Loucy (cell line): ENCODE results near the gene EXOSC10.

Experiments used
- H2AFZ ChIP-seq: fragments of 200-600 bp; sonication (generic); 2 replicates; pipeline ENCODE4 v1.6.0; 2016; ENCODE audit warnings: antibody characterized with exemption, mild to moderate bottlenecking, low read length, moderate library complexity
- H3F3A ChIP-seq: fragments of 200-600 bp; 2 replicates; pipeline ENCODE4 v1.6.0; 2016; ENCODE audit warnings: antibody characterized with exemption, low read depth, mild to moderate bottlenecking
- H3K27me3 ChIP-seq: fragments of 200-600 bp; sonication (generic); 2 replicates; pipeline ENCODE4 v1.6.1; 2014; ENCODE audit warnings: low read length, mild to moderate bottlenecking; ENCODE audit not compliant: insufficient read depth, poor library complexity, severe bottlenecking
- H3K36me3 ChIP-seq: fragments of 200-600 bp; sonication (generic); 2 replicates; pipeline ENCODE4 v1.6.1; 2016; ENCODE audit warnings: low read length; ENCODE audit not compliant: insufficient read depth
- H3K4me1 ChIP-seq: fragments of 200-600 bp; sonication (generic); 2 replicates; pipeline ENCODE4 v1.5.1; 2014; ENCODE audit warnings: low read length, mild to moderate bottlenecking; ENCODE audit not compliant: insufficient read depth, poor library complexity, severe bottlenecking
- H3K4me2 ChIP-seq: fragments of 200-600 bp; sonication (generic); 2 replicates; pipeline ENCODE4 v1.6.0; 2014; ENCODE audit warnings: antibody characterized with exemption, low read length, low read depth, mild to moderate bottlenecking; ENCODE audit not compliant: poor library complexity, severe bottlenecking
- H3K4me3 ChIP-seq: fragments of 200-600 bp; sonication (generic); 2 replicates; pipeline ENCODE4 v1.5.1; 2014; ENCODE audit warnings: low read length, mild to moderate bottlenecking, mixed read lengths; ENCODE audit not compliant: poor library complexity, severe bottlenecking
- H3K79me2 ChIP-seq: fragments of 200-600 bp; sonication (generic); 2 replicates; pipeline ENCODE4 v1.6.1; 2014; ENCODE audit warnings: low read length; ENCODE audit not compliant: insufficient read depth
- H3K9ac ChIP-seq: fragments of 200-600 bp; sonication (generic); 2 replicates; pipeline ENCODE4 v1.6.0; 2014; ENCODE audit warnings: mild to moderate bottlenecking, low read depth, low read length, moderate library complexity; ENCODE audit not compliant: poor library complexity, severe bottlenecking
- H3K9me2 ChIP-seq: fragments of 200-600 bp; sonication (generic); replicated peaks from 2 replicates; pipeline ENCODE4 v1.6.1; 2016; ENCODE audit warnings: low read depth, low read length, mixed read lengths
- H3K9me3 ChIP-seq: fragments of 200-600 bp; sonication (generic); 2 replicates; pipeline ENCODE4 v1.6.1; 2014; ENCODE audit warnings: mild to moderate bottlenecking, antibody characterized with exemption, low read length, low read depth; ENCODE audit not compliant: insufficient read depth
- H4K20me1 ChIP-seq: fragments of 200-600 bp; sonication (generic); 2 replicates; pipeline ENCODE4 v1.6.0; 2014; ENCODE audit warnings: antibody characterized with exemption, low read length, mild to moderate bottlenecking; ENCODE audit not compliant: insufficient read depth, poor library complexity, severe bottlenecking
- EZH2phosphoT487 ChIP-seq: fragments of 200-600 bp; IDR thresholded peaks from 2 replicates; pipeline ENCODE4 v1.6.1; 2018; ENCODE audit warnings: antibody characterized with exemption, mild to moderate bottlenecking, moderate library complexity, borderline replicate concordance
- TF ChIP-seq, protein P1 (sequence below): fragments of 200-600 bp; sonication (generic); conservative IDR thresholded peaks from 2 replicates; pipeline ENCODE4 v1.5.1; 2014; ENCODE audit warnings: mild to moderate bottlenecking, antibody characterized with exemption, low read length

The EXOSC10 gene

DNA sequence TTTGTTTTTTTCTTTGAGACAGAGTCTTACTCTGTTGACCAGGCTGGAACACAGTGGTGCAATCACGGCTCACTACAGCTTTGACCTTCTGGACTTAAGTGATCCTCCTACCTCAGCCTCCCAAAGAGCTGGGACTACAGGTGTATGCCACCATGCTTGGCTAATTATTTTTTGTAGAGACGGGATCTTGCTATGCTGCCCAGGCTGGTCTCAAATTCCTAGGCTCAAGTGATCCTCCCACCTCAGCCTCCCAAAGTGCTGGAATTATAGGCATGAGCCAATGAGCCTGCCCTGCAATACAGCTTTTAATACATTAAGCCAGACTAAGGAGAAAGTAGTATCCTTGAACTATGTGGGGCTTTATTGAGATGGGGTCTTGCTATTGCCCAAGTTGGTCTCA lies 16.6 kb upstream of the EXOSC10 start:
- Histone ChIP-seq H4K20me1 (no peaks in the 10 kb centered on the region), H3K27me3 (no peaks in the 10 kb centered on the region), H3K36me3 (peaks cover 54% of the 10 kb centered on the region; the same call in 1 of the 2 replicates), H3F3A (no peaks in the 10 kb centered on the region), H3K4me2 (no peak overlapping the region), H2AFZ (no peak overlapping the region), H3K9me2 (no peaks in the 10 kb centered on the region), H3K4me1 (no peaks in the 10 kb centered on the region), H3K9me3 (no peaks in the 10 kb centered on the region), H3K79me2 (no peaks in the 10 kb centered on the region), H3K4me3 (no peak overlapping the region), H3K9ac (no peak overlapping the region)
- TF ChIP-seq, protein P1, sequence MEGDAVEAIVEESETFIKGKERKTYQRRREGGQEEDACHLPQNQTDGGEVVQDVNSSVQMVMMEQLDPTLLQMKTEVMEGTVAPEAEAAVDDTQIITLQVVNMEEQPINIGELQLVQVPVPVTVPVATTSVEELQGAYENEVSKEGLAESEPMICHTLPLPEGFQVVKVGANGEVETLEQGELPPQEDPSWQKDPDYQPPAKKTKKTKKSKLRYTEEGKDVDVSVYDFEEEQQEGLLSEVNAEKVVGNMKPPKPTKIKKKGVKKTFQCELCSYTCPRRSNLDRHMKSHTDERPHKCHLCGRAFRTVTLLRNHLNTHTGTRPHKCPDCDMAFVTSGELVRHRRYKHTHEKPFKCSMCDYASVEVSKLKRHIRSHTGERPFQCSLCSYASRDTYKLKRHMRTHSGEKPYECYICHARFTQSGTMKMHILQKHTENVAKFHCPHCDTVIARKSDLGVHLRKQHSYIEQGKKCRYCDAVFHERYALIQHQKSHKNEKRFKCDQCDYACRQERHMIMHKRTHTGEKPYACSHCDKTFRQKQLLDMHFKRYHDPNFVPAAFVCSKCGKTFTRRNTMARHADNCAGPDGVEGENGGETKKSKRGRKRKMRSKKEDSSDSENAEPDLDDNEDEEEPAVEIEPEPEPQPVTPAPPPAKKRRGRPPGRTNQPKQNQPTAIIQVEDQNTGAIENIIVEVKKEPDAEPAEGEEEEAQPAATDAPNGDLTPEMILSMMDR = no peak
- no peak for TF ChIP-seq EZH2phosphoT487

DNA sequence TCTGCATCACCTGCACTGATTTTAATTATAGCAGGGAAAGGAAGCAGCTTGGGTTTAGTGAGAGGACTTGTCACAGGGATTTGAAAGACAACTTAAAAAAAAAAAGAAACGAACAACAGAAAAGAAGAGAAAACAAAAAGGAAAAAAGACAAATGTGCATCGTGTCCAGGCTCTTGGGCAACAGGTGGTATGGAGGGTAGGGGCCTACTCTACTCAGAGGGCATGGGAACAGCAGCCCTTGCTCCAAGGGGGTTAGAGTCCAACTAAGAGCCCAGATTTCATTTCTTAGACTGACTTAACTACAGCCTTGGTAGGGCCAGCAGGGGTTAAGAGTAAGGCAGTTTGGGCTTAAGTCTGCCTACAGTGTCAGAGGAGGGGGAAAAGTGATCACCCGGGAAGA lies 15.3 kb upstream of the EXOSC10 start:
- TF ChIP-seq EZH2phosphoT487 = no peak
- TF ChIP-seq, protein P1 = no peak

DNA sequence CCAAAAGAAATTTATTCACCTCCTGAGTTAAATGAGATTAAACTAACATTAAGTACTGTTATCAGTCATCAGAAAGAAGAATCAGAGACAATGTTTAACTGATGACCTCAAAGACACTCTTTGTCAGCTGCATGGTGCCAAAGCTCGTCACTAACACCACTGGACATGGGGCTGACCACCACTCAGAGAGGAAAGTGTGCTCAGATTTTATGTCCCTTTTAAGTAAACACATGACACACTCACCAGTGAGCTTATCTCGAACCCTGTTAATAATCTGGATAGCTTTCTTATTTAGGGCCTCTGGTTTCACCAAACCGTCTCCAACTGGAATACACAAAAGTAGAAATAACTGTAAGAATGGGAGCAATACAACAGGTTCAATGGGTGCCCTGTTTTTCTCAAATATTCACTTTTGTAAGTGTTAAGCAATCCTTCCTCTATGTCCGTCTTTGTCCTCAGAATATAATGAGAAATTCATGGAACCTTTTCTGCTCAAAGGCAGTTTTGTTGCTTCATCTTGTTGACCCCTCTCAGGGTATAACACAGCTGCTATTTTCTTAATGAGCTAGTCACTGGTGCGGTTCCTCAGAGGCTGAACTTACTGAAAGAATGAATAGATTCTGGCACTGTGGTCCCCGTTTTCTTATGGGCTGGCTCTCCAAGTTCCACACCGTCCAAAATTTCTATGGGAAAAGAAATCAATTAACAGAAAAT lies 9.5 kb upstream of the EXOSC10 start:
- no peak for TF ChIP-seq EZH2phosphoT487
- TF ChIP-seq, protein P1 = no peak

More for the DNA sequence above, 15.3 kb upstream of the EXOSC10 start:
- no peaks in the 10 kb centered on the region for H3K9me2 ChIP-seq
- H3K36me3 ChIP-seq = peaks cover 50% of the 10 kb centered on the region; the same call in 1 of the 2 replicates
- no peak overlapping the region for H2AFZ ChIP-seq
- H4K20me1 ChIP-seq = no peaks in the 10 kb centered on the region
- H3F3A ChIP-seq = no peaks in the 10 kb centered on the region
- H3K9ac ChIP-seq = no peak overlapping the region
- H3K27me3 ChIP-seq = no peaks in the 10 kb centered on the region
- H3K4me2 ChIP-seq = no peak overlapping the region
- no peaks in the 10 kb centered on the region for H3K79me2 ChIP-seq
- no peaks in the 10 kb centered on the region for H3K9me3 ChIP-seq
- no peaks in the 10 kb centered on the region for H3K4me1 ChIP-seq
- H3K4me3 ChIP-seq = no peak overlapping the region

More for the DNA sequence above, 9.5 kb upstream of the EXOSC10 start:
- Histone ChIP-seq H3K27me3 (no peaks in the 10 kb centered on the region), H3K4me1 (no peaks in the 10 kb centered on the region), H3K79me2 (no peaks in the 10 kb centered on the region), H3F3A (no peaks in the 10 kb centered on the region), H3K9me3 (no peaks in the 10 kb centered on the region), H3K36me3 (peaks cover 61% of the 10 kb centered on the region; the same call in 1 of the 2 replicates), H3K9me2 (no peaks in the 10 kb centered on the region), H3K9ac (no peak overlapping the region), H2AFZ (no peak overlapping the region), H3K4me2 (no peak overlapping the region), H3K4me3 (no peak overlapping the region), H4K20me1 (no peaks in the 10 kb centered on the region)
